ENCODE results near the gene SH2D4B.

DNA sequence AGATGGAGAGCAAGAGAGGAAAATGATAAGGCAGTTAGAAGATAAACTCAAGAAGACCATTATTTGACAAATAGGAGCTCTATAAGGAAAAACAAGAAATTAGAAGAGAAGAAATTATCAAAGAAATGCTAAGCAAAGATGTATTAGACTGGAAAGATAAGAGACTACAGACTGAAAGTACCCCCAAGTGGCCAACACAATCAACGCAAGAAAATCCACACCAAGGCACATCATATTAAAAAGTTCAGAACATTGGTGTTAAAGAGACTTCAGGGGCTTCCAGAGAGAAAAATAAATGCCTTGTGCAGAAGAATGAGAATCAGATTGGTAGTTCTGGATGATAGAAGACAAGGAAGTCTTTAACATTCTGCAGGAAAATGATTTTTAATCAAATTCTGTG, 46.0 kb downstream of the SH2D4B start:
- TF ChIP-seq, protein P1, sequence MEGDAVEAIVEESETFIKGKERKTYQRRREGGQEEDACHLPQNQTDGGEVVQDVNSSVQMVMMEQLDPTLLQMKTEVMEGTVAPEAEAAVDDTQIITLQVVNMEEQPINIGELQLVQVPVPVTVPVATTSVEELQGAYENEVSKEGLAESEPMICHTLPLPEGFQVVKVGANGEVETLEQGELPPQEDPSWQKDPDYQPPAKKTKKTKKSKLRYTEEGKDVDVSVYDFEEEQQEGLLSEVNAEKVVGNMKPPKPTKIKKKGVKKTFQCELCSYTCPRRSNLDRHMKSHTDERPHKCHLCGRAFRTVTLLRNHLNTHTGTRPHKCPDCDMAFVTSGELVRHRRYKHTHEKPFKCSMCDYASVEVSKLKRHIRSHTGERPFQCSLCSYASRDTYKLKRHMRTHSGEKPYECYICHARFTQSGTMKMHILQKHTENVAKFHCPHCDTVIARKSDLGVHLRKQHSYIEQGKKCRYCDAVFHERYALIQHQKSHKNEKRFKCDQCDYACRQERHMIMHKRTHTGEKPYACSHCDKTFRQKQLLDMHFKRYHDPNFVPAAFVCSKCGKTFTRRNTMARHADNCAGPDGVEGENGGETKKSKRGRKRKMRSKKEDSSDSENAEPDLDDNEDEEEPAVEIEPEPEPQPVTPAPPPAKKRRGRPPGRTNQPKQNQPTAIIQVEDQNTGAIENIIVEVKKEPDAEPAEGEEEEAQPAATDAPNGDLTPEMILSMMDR (conservative IDR thresholded peaks at IDR 0.05): no peak
- no peak for TF ChIP-seq EZH2 (IDR thresholded peaks at IDR 0.05; ENCODE audit: low read depth)

Measured in PC-9 (cell line).